Measurements from ENCODE around the gene ZBTB12.

- TF ChIP-seq CTCF (IDR thresholded peaks at IDR 0.05) (no peak), POLR2A (IDR thresholded peaks at IDR 0.05) (no peak)
Measured at GRCh38 chr6:31883676-31884075, 18.2 kb downstream of the ZBTB12 start.

Data from esophagus squamous epithelium (tissue), 4 donors.